GM06990 (cell line): ENCODE data around the gene GPRC6A.

ENCODE experiments used
- DNase-seq: peaks from one replicate; pipeline ENCODE4 v3.0.0-alpha.2; 2011; ENCODE audit not compliant: insufficient read length; ENCODE audit errors: extremely low read depth
- H3K27me3 ChIP-seq: replicated peaks from 2 replicates; pipeline ENCODE4 v1.6.0; 2011; ENCODE audit warnings: low read length; ENCODE audit not compliant: control insufficient read depth, insufficient read depth
- H3K36me3 ChIP-seq: 2 replicates; pipeline ENCODE4 v1.5.1; 2011; ENCODE audit warnings: low read length; ENCODE audit not compliant: control insufficient read depth, insufficient read depth
- H3K4me3 ChIP-seq: replicated peaks from 2 replicates; pipeline ENCODE4 v1.5.1; 2011; ENCODE audit warnings: low read depth, mild to moderate bottlenecking, control low read depth, low read length
- CTCF ChIP-seq: IDR thresholded peaks from 2 replicates; pipeline ENCODE4 v1.5.1; 2011; ENCODE audit warnings: low read length, control low read depth, mild to moderate bottlenecking, inconsistent platforms; ENCODE audit not compliant: insufficient read depth, poor library complexity, severe bottlenecking

Gene GPRC6A

DNA sequence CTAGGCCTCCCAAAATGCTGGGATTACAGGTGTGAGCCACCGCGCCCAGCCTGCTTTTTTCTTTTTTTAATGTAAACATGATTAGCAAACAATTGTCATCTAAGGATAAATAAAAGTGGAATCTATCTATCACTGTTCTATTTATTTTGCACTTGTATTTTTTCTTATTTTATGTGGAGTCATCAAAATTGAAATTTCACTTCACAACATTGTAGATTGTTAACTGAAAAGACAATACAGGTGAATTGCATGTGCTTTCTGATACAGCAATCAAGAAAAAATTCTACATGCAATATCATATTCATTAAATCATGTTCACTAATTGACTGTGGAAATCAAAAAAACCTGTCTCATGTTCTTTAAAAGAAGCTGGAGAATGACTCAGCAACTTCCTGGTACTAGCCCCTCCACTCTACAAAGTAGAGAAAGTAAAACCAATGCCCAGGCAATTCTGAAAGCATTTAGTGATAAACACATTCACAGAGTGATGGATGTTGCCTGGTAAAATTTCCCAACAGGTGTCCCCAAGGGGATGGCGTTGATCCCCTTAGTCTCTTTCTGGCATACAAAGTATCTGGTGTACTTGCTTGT is 37.5 kb upstream of the GPRC6A start:
- Histone ChIP-seq H3K4me3 (no peak overlapping the region), H3K36me3 (no peaks in the 10 kb centered on the region), H3K27me3 (no peaks in the 10 kb centered on the region)
- DNase-seq, result no peak
- TF ChIP-seq CTCF, result no peak

DNA sequence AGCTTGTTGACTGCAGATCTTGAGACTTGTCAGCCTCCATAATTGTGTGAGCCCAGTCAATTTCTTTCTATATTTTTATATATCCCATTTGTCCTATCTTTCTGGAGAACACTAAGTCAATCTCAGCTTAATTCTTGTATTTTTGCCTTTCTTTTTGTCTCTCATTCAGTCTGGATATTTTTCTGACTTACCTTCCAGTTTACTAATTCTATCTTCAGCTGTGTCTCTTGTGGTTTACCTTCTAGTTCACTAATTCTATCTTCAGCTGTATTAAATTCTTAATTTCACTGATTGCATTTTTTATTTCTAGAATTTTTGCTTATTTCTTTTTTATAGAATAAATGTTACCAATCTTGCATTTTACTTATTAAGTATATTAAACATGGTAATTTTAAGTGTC is 30.4 kb upstream of the GPRC6A start:
- no peak for TF ChIP-seq CTCF
- Histone ChIP-seq H3K36me3 (no peaks in the 10 kb centered on the region), H3K4me3 (no peak overlapping the region), H3K27me3 (no peaks in the 10 kb centered on the region)
- no peak for DNase-seq

GRCh38 chr6:116858060-116858459 is 29.2 kb upstream of the GPRC6A start:
- DNase-seq, result no peak
- Histone ChIP-seq H3K4me3 (no peak overlapping the region), H3K27me3 (no peaks in the 10 kb centered on the region), H3K36me3 (no peaks in the 10 kb centered on the region)
- TF ChIP-seq CTCF, result no peak

- Histone ChIP-seq H3K4me3 (no peak overlapping the region), H3K27me3 (no peaks in the 10 kb centered on the region), H3K36me3 (no peaks in the 10 kb centered on the region)
- peak; percentile 16 for DNase-seq
- TF ChIP-seq CTCF, result peak; percentile 23
Measured at GRCh38 chr6:116847227-116847626, 18.3 kb upstream of the GPRC6A start.

DNA sequence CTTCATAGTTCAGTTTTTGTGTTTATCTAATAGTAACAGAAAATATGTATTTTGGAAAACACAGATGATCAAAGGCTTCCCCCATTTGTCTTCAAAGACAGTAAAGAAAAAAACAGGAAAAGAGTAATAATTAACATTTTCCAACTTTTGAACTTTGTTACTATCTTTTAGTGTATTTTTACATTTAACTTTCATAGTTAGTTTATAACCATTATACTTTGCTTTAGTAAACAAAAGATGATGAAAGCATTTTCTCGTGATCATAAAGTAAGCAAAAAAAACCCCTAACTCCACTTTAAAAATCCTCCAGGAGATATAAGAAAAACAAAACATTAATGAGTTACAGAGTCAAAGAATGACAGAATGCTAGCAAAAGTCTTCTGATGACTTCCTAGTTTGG is 13.6 kb upstream of the GPRC6A start:
- no peaks in the 10 kb centered on the region for H3K36me3 ChIP-seq
- no peak for DNase-seq
- no peak overlapping the region for H3K4me3 ChIP-seq
- TF ChIP-seq CTCF, result no peak
- H3K27me3 ChIP-seq, result no peaks in the 10 kb centered on the region

GRCh38 chr6:116840091-116840490 is 11.2 kb upstream of the GPRC6A start:
- no peaks in the 10 kb centered on the region for H3K36me3 ChIP-seq
- no peak for DNase-seq
- TF ChIP-seq CTCF, result no peak
- H3K27me3 ChIP-seq, result no peaks in the 10 kb centered on the region
- no peak overlapping the region for H3K4me3 ChIP-seq
